Measurements from ENCODE around the gene C11orf68. TPM values are rescaled to one million over a fixed set of nuclear protein-coding genes. Genes with fewer than 3 reads are reported as not detected.

The C11orf68 gene
- total RNA-seq (2014; rRNA removed; shearing (Covaris generic)), result 17.5 and 22.0 TPM in 2 replicates

GRCh38 chr11:65918211-65919140 lies at the start of gene C11orf68:
TSS of gene C11orf68 (minus strand) at chr11:65919062. CDS start at chr11:65919031, 31 bp downstream.

DNA sequence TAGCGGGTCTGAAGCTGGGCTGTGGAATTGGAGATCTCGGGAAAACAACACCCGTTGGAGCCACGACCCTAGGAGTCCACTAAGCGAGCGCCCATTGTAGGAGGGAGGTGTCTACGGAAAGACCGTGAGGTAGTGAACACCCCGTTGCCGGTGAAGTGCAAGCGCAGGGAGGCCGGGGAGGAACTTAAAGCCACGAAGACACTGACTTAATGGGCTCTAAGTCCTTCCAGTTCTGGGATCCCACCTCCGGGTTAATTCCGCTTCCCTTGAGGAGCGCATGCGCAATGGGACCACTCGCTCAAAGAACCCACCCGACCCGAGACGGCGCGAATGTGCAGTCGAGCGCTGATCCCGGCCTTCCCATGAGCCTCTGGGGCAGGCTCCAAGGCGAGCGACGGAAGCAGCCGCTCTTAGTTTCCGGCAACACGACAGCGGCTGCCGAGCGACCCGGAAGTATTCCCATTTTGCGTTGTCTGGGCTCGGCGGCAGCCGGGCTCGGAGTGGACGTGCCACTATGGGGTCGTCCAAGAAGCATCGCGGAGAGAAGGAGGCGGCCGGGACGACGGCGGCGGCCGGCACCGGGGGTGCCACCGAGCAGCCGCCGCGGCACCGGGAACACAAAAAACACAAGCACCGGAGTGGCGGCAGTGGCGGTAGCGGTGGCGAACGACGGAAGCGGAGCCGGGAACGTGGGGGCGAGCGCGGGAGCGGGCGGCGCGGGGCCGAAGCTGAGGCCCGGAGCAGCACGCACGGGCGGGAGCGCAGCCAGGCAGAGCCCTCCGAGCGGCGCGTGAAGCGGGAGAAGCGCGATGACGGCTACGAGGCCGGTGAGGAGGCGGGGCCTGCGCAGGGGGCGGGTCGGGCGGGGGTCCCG lies 42.6 kb upstream of the C11orf68 start, which contains the start of gene SART1:
Gene SART1 (plus strand): TSS at position 468 of the 874 bp plus-strand sequence. CDS start 47 bp downstream, at position 515.

GRCh38 chr11:65945430-65945911 lies 26.6 kb upstream of the C11orf68 start, which contains the start of gene TSGA10IP:
TSS of gene TSGA10IP (plus strand) at chr11:65945480. CDS start at chr11:65945676, 196 bp downstream.

GRCh38 chr11:65919141-65919572 lies 295 bp upstream of the C11orf68 start, which contains the start of gene DRAP1:
TSS of gene DRAP1 (plus strand) at chr11:65919426. CDS start at chr11:65919502, 76 bp downstream.

DNA sequence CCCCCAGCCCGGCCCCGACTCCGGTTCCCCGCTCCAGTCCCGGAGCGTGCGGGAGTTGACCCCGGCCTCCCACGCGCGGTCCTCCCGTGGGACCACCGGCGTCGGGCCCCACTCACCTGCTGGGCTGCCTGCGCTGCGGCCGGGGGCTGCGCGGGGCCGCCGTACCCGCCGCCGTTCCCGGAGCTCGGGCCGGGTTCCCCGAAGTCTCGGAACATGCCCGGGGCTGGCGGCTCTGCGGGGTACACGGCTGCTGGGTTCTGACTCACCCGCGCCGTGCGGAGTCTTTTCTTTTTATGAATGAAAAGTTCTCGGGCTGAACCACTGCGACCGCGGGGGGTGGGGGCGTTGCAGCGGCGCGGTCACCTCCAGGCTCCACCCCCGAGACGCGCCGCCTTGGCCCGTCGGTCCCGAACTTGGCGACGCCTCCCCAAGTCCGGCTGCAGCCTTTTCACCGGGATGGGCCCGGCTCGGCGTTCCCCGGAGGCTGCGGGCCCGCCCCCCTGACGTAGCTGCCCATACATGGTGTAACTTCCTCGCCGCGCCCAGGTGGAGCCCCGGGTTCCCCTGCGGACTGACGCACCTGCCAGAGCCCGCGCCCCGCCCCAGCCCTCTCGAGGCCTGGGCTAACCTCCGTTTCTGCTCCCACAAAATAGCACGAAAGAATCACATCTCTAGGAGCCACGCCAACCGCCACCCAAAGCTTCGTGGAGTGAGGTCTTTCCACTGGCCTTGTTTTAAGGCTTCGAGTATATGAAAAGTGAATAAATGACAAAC lies 18.6 kb downstream of the C11orf68 start, which contains the start of gene FOSL1:
Gene FOSL1 (minus strand): TSS at position 264 of the 774 bp plus-strand sequence. CDS start 49 bp downstream, at position 215.

GRCh38 chr11:65890324-65891218 lies 28.3 kb downstream of the C11orf68 start, which contains the start of gene CCDC85B:
TSS of gene CCDC85B (plus strand) at chr11:65890673. CDS start at chr11:65890784, 111 bp downstream.

GRCh38 chr11:65888163-65888814 lies 30.6 kb downstream of the C11orf68 start, which contains the start of gene FIBP:
TSS of gene FIBP (minus strand) at chr11:65888471. CDS start at chr11:65888418, 53 bp downstream.

GRCh38 chr11:65879617-65880016 lies 39.2 kb downstream of the C11orf68 start, which contains the start of gene CTSW:
TSS of gene CTSW (plus strand) at chr11:65879837. CDS start at chr11:65879855, 18 bp downstream.

DNA sequence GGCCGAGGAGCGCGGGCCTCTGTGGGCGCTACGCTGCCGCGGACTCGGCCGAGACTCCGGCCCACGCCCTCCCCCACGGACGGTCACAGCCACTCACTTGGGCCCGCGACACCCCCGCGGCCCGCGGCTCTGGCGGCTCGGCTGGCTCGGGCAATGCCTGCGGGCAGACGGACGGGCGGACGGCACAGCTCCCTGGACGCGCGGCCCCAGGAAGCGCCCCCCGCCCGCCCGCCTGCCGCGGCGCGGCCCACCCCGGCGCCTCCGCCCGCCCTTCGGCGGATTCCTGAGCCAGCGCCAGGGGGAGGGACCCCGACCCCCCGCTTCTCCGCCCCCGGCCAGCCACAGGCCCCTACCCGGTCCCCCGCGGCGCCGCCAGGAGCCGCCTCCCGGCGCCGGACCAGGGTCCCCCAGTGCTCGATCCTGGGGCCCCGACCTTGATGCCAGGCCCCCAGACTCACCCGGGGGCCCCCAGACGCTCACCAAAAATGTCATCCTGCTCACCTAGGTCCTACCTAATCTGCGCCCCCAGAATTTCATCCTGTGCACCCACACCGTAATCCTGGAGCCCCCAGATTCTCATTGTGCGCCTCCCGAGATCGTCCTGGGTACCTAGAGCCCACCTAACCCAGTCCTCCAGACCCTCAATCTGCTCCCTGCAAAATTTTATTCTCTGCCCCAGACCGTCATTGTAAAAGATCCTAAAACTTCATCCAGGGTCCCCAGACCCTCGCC lies 46.1 kb downstream of the C11orf68 start, which contains the start of gene EFEMP2:
Gene EFEMP2 (minus strand): TSS at position 215 of the 732 bp plus-strand sequence. CDS start 446 bp downstream, outside the sequence.

Other genes starting within 250 kb of the C11orf68 start
- 84.3 and 89.4 TPM in 2 replicates for gene KAT5, start 206.8 kb downstream of the C11orf68 start, total RNA-seq (2014; rRNA removed; shearing (Covaris generic))
- gene RNASEH2C, start 198.3 kb downstream of the C11orf68 start, total RNA-seq (2014; rRNA removed; shearing (Covaris generic)), result 115 and 149 TPM in 2 replicates
- gene AP5B1, start 138.1 kb downstream of the C11orf68 start, total RNA-seq (2014; rRNA removed; shearing (Covaris generic)), result 23.7 and 24.5 TPM in 2 replicates
- gene OVOL1, start 132.0 kb downstream of the C11orf68 start, total RNA-seq (2014; rRNA removed; shearing (Covaris generic)), result 0.11 TPM in 2 replicates
- gene SNX32, start 85.1 kb downstream of the C11orf68 start, total RNA-seq (2014; rRNA removed; shearing (Covaris generic)), result 0.13 TPM in 1 of 2 replicates, not detected in the other
- 2,320 and 2,361 TPM in 2 replicates for gene CFL1, start 60.9 kb downstream of the C11orf68 start, total RNA-seq (2014; rRNA removed; shearing (Covaris generic))
- 94.2 and 103 TPM in 2 replicates for gene MUS81, start 58.6 kb downstream of the C11orf68 start, total RNA-seq (2014; rRNA removed; shearing (Covaris generic))
- gene EFEMP2, start 46.3 kb downstream of the C11orf68 start, total RNA-seq (2014; rRNA removed; shearing (Covaris generic)), result 11.4 and 16.7 TPM in 2 replicates
- 0.24 and 0.41 TPM in 2 replicates for gene CTSW, start 39.2 kb downstream of the C11orf68 start, total RNA-seq (2014; rRNA removed; shearing (Covaris generic))
- gene FIBP, start 30.6 kb downstream of the C11orf68 start, total RNA-seq (2014; rRNA removed; shearing (Covaris generic)), result 307 and 389 TPM in 2 replicates
- 158 and 196 TPM in 2 replicates for gene CCDC85B, start 28.4 kb downstream of the C11orf68 start, total RNA-seq (2014; rRNA removed; shearing (Covaris generic))
- gene FOSL1, start 18.7 kb downstream of the C11orf68 start, total RNA-seq (2014; rRNA removed; shearing (Covaris generic)), result 548 and 703 TPM in 2 replicates
- 837 and 878 TPM in 2 replicates for gene DRAP1, start 364 bp upstream of the C11orf68 start, total RNA-seq (2014; rRNA removed; shearing (Covaris generic))
- not detected in 2 replicates for gene TSGA10IP, start 26.4 kb upstream of the C11orf68 start, total RNA-seq (2014; rRNA removed; shearing (Covaris generic))
- gene SART1, start 42.7 kb upstream of the C11orf68 start, total RNA-seq (2014; rRNA removed; shearing (Covaris generic)), result 230 and 245 TPM in 2 replicates
- gene EIF1AD, start 83.1 kb upstream of the C11orf68 start, total RNA-seq (2014; rRNA removed; shearing (Covaris generic)), result 50.8 and 60.5 TPM in 2 replicates
- gene BANF1, start 83.4 kb upstream of the C11orf68 start, total RNA-seq (2014; rRNA removed; shearing (Covaris generic)), result 73.9 and 84.0 TPM in 2 replicates
- gene CST6, start 92.9 kb upstream of the C11orf68 start, total RNA-seq (2014; rRNA removed; shearing (Covaris generic)), result 0.19 and 0.91 TPM in 2 replicates
- gene CATSPER1, start 107.4 kb upstream of the C11orf68 start, total RNA-seq (2014; rRNA removed; shearing (Covaris generic)), result 9.7 and 11.3 TPM in 2 replicates
- gene GAL3ST3, start 130.1 kb upstream of the C11orf68 start, total RNA-seq (2014; rRNA removed; shearing (Covaris generic)), result 0.30 and 0.34 TPM in 2 replicates
- gene SF3B2, start 133.3 kb upstream of the C11orf68 start, total RNA-seq (2014; rRNA removed; shearing (Covaris generic)), result 306 and 311 TPM in 2 replicates
- gene PACS1, start 151.2 kb upstream of the C11orf68 start, total RNA-seq (2014; rRNA removed; shearing (Covaris generic)), result 14.2 and 15.2 TPM in 2 replicates